Ishikawa (cell line): Measurements from ENCODE around the gene MCM9.

Experiments used
- EP300 ChIP-seq: IDR thresholded peaks from 2 replicates; pipeline ENCODE4 v1.6.1; 2012; ENCODE audit warnings: borderline replicate concordance
- NFIC ChIP-seq: IDR thresholded peaks from 2 replicates; pipeline ENCODE4 v1.6.1; 2012
- YY1 ChIP-seq: IDR thresholded peaks from 2 replicates; pipeline ENCODE4 v1.6.1; 2012; ENCODE audit warnings: low read depth
- ZBTB7A ChIP-seq: IDR thresholded peaks from 2 replicates; pipeline ENCODE4 v1.6.1; 2012; ENCODE audit warnings: low read depth

DNA sequence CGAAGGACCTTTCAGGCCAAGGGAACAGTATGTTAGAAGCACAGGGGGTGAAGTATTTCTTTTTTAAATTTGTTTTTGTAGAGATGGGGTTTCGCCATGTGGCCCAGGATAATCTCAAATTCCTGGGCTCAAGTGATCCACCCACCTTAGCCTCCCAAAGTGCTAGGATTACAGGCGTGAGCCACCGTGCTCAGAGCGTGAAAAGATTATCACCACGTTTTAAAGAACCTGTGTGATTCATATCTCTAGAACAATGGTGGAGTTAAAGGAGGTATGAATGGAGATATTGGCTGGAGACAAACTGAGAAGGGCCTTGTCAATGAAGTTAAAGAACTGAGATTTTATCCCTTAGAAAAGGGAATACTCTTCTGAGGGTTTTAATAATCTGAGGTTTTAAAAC, 31.3 kb downstream of the MCM9 start:
- TF ChIP-seq ZBTB7A (no peak), YY1 (no peak), NFIC (no peak), EP300 (no peak)
